H1 (cell line): Measurements from ENCODE around the gene SHOC1. TPM values are rescaled to one million over a fixed set of nuclear protein-coding genes. Genes with fewer than 3 reads are reported as not detected.

Source experiments
- CTCF ChIA-PET: fragments of 300-600 bp; sonication (Branson Sonifier 250); formaldehyde crosslinking; loops from one replicate; lab custom pipeline; 2021; ENCODE audit not compliant: partially characterized antibody; lab: Charles Lee
- POLR2A ChIA-PET: fragments of 300-600 bp; sonication (Branson Sonifier 250); formaldehyde crosslinking; loops from one replicate; lab custom pipeline; 2021; ENCODE audit warnings: inconsistent platforms; ENCODE audit not compliant: partially characterized antibody; lab: Charles Lee
- DNase-seq, 2 experiments: peaks; one replicate each; pipeline versions ENCODE4 v3.0.0 to v3.0.0-alpha.2; 2010 to 2022; ENCODE audit warnings: low spot score in 2 of 2, low read depth in 1 of 2, mixed read lengths in 1 of 2
- FAIRE-seq: peaks from 2 replicates; lab custom pipeline; 2011; peaks lifted over from hg19 to GRCh38; lab: Jason Lieb, UNC
- H2AFZ ChIP-seq: 2 replicates; pipeline ENCODE4 v1.8.1; 2012; ENCODE audit warnings: low read length, inconsistent platforms
- H2AK5ac ChIP-seq: 2 replicates; pipeline ENCODE4 v1.6.1; 2013; ENCODE audit warnings: low read depth, low read length
- H2BK120ac ChIP-seq: replicated peaks from 2 replicates; pipeline ENCODE3; 2013; ENCODE audit warnings: low read depth, low read length, inconsistent platforms
- H2BK12ac ChIP-seq: 2 replicates; pipeline ENCODE4 v1.6.1; 2013; ENCODE audit warnings: low read depth, low read length
- H2BK15ac ChIP-seq: 2 replicates; pipeline ENCODE4 v1.6.1; 2013; ENCODE audit warnings: low read length
- H2BK20ac ChIP-seq: 2 replicates; pipeline ENCODE4 v1.6.1; 2013; ENCODE audit warnings: low read length
- H2BK5ac ChIP-seq: 2 replicates; pipeline ENCODE4 v1.6.1; 2013; ENCODE audit warnings: low read depth, low read length
- H3K14ac ChIP-seq: 2 replicates; pipeline ENCODE4 v1.6.1; 2013; ENCODE audit warnings: inconsistent platforms; ENCODE audit not compliant: insufficient read length
- H3K18ac ChIP-seq: 2 replicates; pipeline ENCODE4 v1.6.1; 2013; ENCODE audit warnings: low read length; ENCODE audit errors: extremely low read depth
- H3K23ac ChIP-seq: 2 replicates; pipeline ENCODE4 v1.6.1; 2013; ENCODE audit warnings: inconsistent platforms; ENCODE audit not compliant: insufficient read length
- H3K23me2 ChIP-seq: 2 replicates; pipeline ENCODE4 v1.6.1; 2013; ENCODE audit warnings: low read depth, low read length
- H3K27ac ChIP-seq: 2 replicates; pipeline ENCODE4 v1.6.1; 2011; ENCODE audit warnings: low read depth, low read length, inconsistent platforms
- H3K27me3 ChIP-seq, 4 experiments: replicated peaks in 1 of 4; 1 replicate in 1 of 4; 2 replicates in 3 of 4; pipeline versions ENCODE4 v1.6.1 to v1.8.1; 2011 to 2013; ENCODE audit warnings: low read length in 3 of 4, mild to moderate bottlenecking in 3 of 4, inconsistent platforms in 2 of 4, mixed read lengths in 2 of 4, moderate library complexity in 1 of 4; ENCODE audit not compliant: control insufficient read depth in 3 of 4, insufficient read depth in 3 of 4; ENCODE audit errors: extremely low read depth in 1 of 4
- H3K36me3 ChIP-seq, 4 experiments: 2 replicates each; pipeline versions ENCODE4 v1.6.1 to v1.8.1; 2011 to 2013; ENCODE audit warnings: mild to moderate bottlenecking in 4 of 4, low read length in 3 of 4, moderate library complexity in 2 of 4, control low read depth in 1 of 4, inconsistent platforms in 1 of 4; ENCODE audit not compliant: insufficient read depth in 4 of 4, control insufficient read depth in 2 of 4
- H3K4ac ChIP-seq: replicated peaks from 2 replicates; pipeline ENCODE3; 2013; ENCODE audit warnings: low read length, low read depth, mixed read lengths, inconsistent platforms; ENCODE audit not compliant: insufficient read length
- H3K4me1 ChIP-seq, 4 experiments: replicated peaks in 1 of 4; 1 replicate in 1 of 4; 2 replicates in 3 of 4; pipeline versions ENCODE4 v1.6.1 to v1.8.1; 2011 to 2013; ENCODE audit warnings: low read length in 3 of 4, inconsistent platforms in 2 of 4, mixed read lengths in 1 of 4; ENCODE audit not compliant: insufficient read depth in 4 of 4, control insufficient read depth in 3 of 4
- H3K4me2 ChIP-seq, 2 experiments: 2 replicates each; pipeline versions ENCODE4 v1.6.1 to v1.8.1; 2011 to 2013; ENCODE audit warnings: low read depth in 2 of 2, low read length in 2 of 2, control low read depth in 1 of 2, inconsistent platforms in 1 of 2, mild to moderate bottlenecking in 1 of 2; ENCODE audit not compliant: insufficient read depth in 1 of 2
- H3K4me3 ChIP-seq, 4 experiments: fragments of 200-600, 300-600 bp in 1 of 4; sonication (generic), shearing (Covaris generic), sonication (Bioruptor Twin) in 1 of 4; 2 replicates each; pipeline versions ENCODE4 v1.5.1 to v1.8.1; 2011 to 2016; ENCODE audit warnings: low read length in 4 of 4, low read depth in 3 of 4, control low read depth in 2 of 4, inconsistent platforms in 2 of 4, mild to moderate bottlenecking in 2 of 4, mixed read lengths in 1 of 4, moderate library complexity in 1 of 4; ENCODE audit not compliant: insufficient read depth in 2 of 4; ENCODE audit errors: extremely low read depth in 1 of 4
- H3K56ac ChIP-seq: replicated peaks from 2 replicates; pipeline ENCODE3; 2013; ENCODE audit warnings: low read depth, mild to moderate bottlenecking, mixed read lengths, low read length, inconsistent platforms; ENCODE audit not compliant: insufficient read length
- H3K79me1 ChIP-seq: 2 replicates; pipeline ENCODE4 v1.6.1; 2013; ENCODE audit warnings: low read depth, low read length, control low read depth
- H3K79me2 ChIP-seq, 2 experiments: 2 replicates each; pipeline versions ENCODE4 v1.6.1 to v1.8.1; 2012 to 2013; ENCODE audit warnings: low read length in 2 of 2, mild to moderate bottlenecking in 2 of 2, inconsistent platforms in 1 of 2; ENCODE audit not compliant: insufficient read depth in 2 of 2, control insufficient read depth in 1 of 2
- H3K9ac ChIP-seq, 4 experiments: replicated peaks in 1 of 4; 1 replicate in 1 of 4; 2 replicates in 3 of 4; pipeline versions ENCODE4 v1.6.1 to v1.8.1; 2011 to 2013; ENCODE audit warnings: low read depth in 3 of 4, low read length in 3 of 4, control low read depth in 2 of 4, mild to moderate bottlenecking in 2 of 4, moderate library complexity in 2 of 4, inconsistent platforms in 1 of 4; ENCODE audit errors: extremely low read depth in 1 of 4
- H3K9me3 ChIP-seq, 2 experiments: 2 replicates each; pipeline versions ENCODE4 v1.6.1 to v1.8.1; 2012 to 2013; ENCODE audit warnings: mild to moderate bottlenecking in 2 of 2, moderate library complexity in 2 of 2, control low read depth in 1 of 2, inconsistent platforms in 1 of 2, low read depth in 1 of 2, low read length in 1 of 2, mixed read lengths in 1 of 2; ENCODE audit not compliant: insufficient read depth in 2 of 2
- H4K20me1 ChIP-seq, 2 experiments: replicated peaks in 1 of 2; 2 replicates each; pipeline versions ENCODE3 to v1.8.1; 2011 to 2013; ENCODE audit warnings: inconsistent platforms in 2 of 2, low read length in 2 of 2, mild to moderate bottlenecking in 1 of 2; ENCODE audit not compliant: insufficient read depth in 2 of 2, control insufficient read depth in 1 of 2
- H4K5ac ChIP-seq: 2 replicates; pipeline ENCODE4 v1.6.1; 2013; ENCODE audit warnings: low read length, low read depth, mixed read lengths, inconsistent platforms; ENCODE audit not compliant: insufficient read length
- H4K8ac ChIP-seq: 2 replicates; pipeline ENCODE4 v1.8.0; 2013; ENCODE audit warnings: mild to moderate bottlenecking, moderate library complexity, low read length, inconsistent platforms; ENCODE audit not compliant: insufficient read depth; ENCODE audit errors: extremely low read depth
- H4K91ac ChIP-seq: replicated peaks from 2 replicates; pipeline ENCODE3; 2013; ENCODE audit warnings: low read length, mixed read lengths, inconsistent platforms; ENCODE audit not compliant: insufficient read length
- CTCF ChIP-seq, 3 experiments: IDR thresholded peaks; 1 replicate in 2 of 3; 2 replicates in 1 of 3; pipeline versions ENCODE4 v1.5.1 to v1.6.1; 2011; ENCODE audit warnings: low read length in 3 of 3, mild to moderate bottlenecking in 3 of 3, inconsistent platforms in 2 of 3, low read depth in 1 of 3, moderate library complexity in 1 of 3; ENCODE audit not compliant: insufficient read depth in 1 of 3; ENCODE audit errors: control extremely low read depth in 1 of 3
- GABPA ChIP-seq: IDR thresholded peaks from 2 replicates; pipeline ENCODE4 v1.6.1; 2011; ENCODE audit warnings: mild to moderate bottlenecking, low read length, moderate library complexity, borderline replicate concordance; ENCODE audit not compliant: insufficient read depth
- JUN ChIP-seq: IDR thresholded peaks from 2 replicates; pipeline ENCODE4 v1.6.1; 2011; ENCODE audit warnings: low read depth, mild to moderate bottlenecking, improper control_type of control experiment, low read length
- KDM1A ChIP-seq: fragments of 200-600, 300-600 bp; sonication (generic); IDR thresholded peaks from 2 replicates; pipeline ENCODE4 v1.7.1; 2016; ENCODE audit warnings: mild to moderate bottlenecking, low read length, borderline replicate concordance
- MAX ChIP-seq: IDR thresholded peaks from 2 replicates; pipeline ENCODE4 v1.6.1; 2012; ENCODE audit warnings: inconsistent platforms
- NRF1 ChIP-seq: IDR thresholded peaks from 2 replicates; pipeline ENCODE4 v1.6.1; 2011; ENCODE audit warnings: mild to moderate bottlenecking, low read depth, low read length, improper control_type of control experiment
- POLR2A ChIP-seq, 2 experiments: IDR thresholded peaks; 1 replicate in 1 of 2; 2 replicates in 1 of 2; pipeline ENCODE4 v1.6.1; 2011; ENCODE audit warnings: low read depth in 2 of 2, low read length in 2 of 2, mild to moderate bottlenecking in 2 of 2; ENCODE audit errors: control extremely low read depth in 1 of 2
- RXRA ChIP-seq: IDR thresholded peaks from 2 replicates; pipeline ENCODE4 v1.6.1; 2011; ENCODE audit warnings: low read depth, mild to moderate bottlenecking, low read length, moderate library complexity; ENCODE audit not compliant: insufficient read depth
- SUZ12 ChIP-seq: fragments of 200-600 bp; sonication (generic); IDR thresholded peaks from 2 replicates; pipeline ENCODE4 v1.6.1; 2012; ENCODE audit warnings: mild to moderate bottlenecking, inconsistent platforms, low read length, moderate library complexity, mixed read lengths
- TAF7 ChIP-seq: optimal IDR thresholded peaks from 2 replicates; pipeline ENCODE3; 2011; ENCODE audit warnings: low read depth, mild to moderate bottlenecking, inconsistent platforms, low read length, moderate library complexity, borderline replicate concordance
- WGBS, 2 experiments: shearing (Covaris generic) in 1 of 2; methylation state at CpG; one replicate each; pipeline versions ENCODE4 v1.1.6 to v1.1.7; 2013 to 2015; ENCODE audit warnings: low lambda C conversion rate in 2 of 2, mixed read lengths in 2 of 2, inconsistent platforms in 1 of 2, low coverage in 1 of 2, missing lambda C conversion rate in 1 of 2; ENCODE audit not compliant: insufficient replicate concordance in 2 of 2, insufficient coverage in 1 of 2, insufficient read length in 1 of 2; ENCODE audit errors: extremely low coverage in 1 of 2, missing lambda C conversion rate in 1 of 2; 5-methylcytosine and 5-hydroxymethylcytosine counted together
- polyA plus RNA-seq, 7 experiments: library from polyadenylated mRNA; depleted of rRNA in 3 of 7; stranded (reverse) in 5 of 7; unstranded in 2 of 7; fragments of >200 nt in 5 of 7; fragments of 200-250 nt in 2 of 7; gene quantifications; 1 replicate in 5 of 7; 2 replicates in 1 of 7; 4 replicates in 1 of 7; pipeline versions ENCODE4 v1.2.1 to v1.2.3, GENCODE V29; 2011 to 2013; ENCODE audit warnings: missing spikeins in 2 of 7, mixed read lengths in 2 of 7
- total RNA-seq: library from RNA; stranded (reverse); fragmentation: NEBNext Ultra II Directional; extraction: Animal tissue kit (Norgen Biotek cat#: 25700); gene quantifications from 2 replicates; pipeline ENCODE4 v1.2.1, GENCODE V29; 2021
- TF ChIP-seq, protein P1 (sequence below): IDR thresholded peaks from 2 replicates; pipeline ENCODE4 v1.6.1; 2011; ENCODE audit warnings: low read length, improper control_type of control experiment

SHOC1 gene
- total and polyA plus RNA-seq, 2 of the 8 experiments (the other 6 are each of a cell fraction or from before 2014, with no cell fraction given): not detected

DNA sequence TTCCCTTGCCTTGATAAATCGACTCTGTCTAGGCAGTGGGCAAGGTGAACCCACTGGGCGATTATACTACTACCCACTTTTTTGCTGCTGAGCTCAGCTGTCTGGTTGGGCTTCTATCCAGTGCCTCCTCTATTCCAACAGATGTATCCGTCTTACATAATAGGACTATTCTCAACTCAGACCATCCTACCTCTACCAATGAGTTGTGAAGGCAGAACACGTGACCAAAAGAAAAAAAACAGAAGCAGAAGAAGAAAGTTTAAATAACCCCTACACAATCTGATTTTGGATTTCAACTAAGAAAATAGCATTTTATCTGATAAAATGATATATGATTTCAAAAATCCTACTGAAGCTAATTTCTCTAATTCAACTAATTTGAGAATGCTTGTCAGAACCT, 16.2 kb upstream of the SHOC1 start:
- Histone ChIP-seq H2AFZ (no peak overlapping the region), H4K8ac (no peak overlapping the region), H3K79me2 (no peaks in the 10 kb centered on the region), H2BK5ac (no peak overlapping the region), H3K4me3 (no peak overlapping the region), H3K18ac (no peak overlapping the region), H3K36me3 (no peaks in the 10 kb centered on the region), H4K5ac (no peak overlapping the region), H3K23me2 (no peaks in the 10 kb centered on the region), H4K20me1 (no peaks in the 10 kb centered on the region), H2BK20ac (no peak overlapping the region), H3K9me3 (no peaks in the 10 kb centered on the region), H3K4me1 (no peaks in the 10 kb centered on the region), H3K4me2 (no peak overlapping the region), H3K79me1 (no peaks in the 10 kb centered on the region), H2BK12ac (no peak overlapping the region), H2BK120ac (no peak overlapping the region), H4K91ac (no peak overlapping the region), H3K27ac (no peak overlapping the region), H3K14ac (no peak overlapping the region), H3K27me3 (no peaks in the 10 kb centered on the region), H2AK5ac (no peak overlapping the region), H2BK15ac (no peak overlapping the region), H3K56ac (no peak overlapping the region), H3K23ac (no peak overlapping the region), H3K9ac (no peak overlapping the region), H3K4ac (no peak overlapping the region)
- no peak for FAIRE-seq
- CTCF ChIA-PET: interaction anchor here (0.6 to 1.1 kb wide), 2 partner anchors 43 to 277 kb away, joined by 3 read pairs; no protein-coding TSS in a partner anchor
- POLR2A ChIA-PET: no interaction called here
- WGBS, 2 experiments: 90% methylated on average over 4 of the region's 4 CpGs; no CpG with 5 or more reads in 1 of the 2 experiments
- no peak for DNase-seq
- no peak for TF ChIP-seq KDM1A
- TF ChIP-seq, protein P1, sequence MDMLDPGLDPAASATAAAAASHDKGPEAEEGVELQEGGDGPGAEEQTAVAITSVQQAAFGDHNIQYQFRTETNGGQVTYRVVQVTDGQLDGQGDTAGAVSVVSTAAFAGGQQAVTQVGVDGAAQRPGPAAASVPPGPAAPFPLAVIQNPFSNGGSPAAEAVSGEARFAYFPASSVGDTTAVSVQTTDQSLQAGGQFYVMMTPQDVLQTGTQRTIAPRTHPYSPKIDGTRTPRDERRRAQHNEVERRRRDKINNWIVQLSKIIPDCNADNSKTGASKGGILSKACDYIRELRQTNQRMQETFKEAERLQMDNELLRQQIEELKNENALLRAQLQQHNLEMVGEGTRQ: no peak
- TF ChIP-seq TAF7: no peak
- no peak for TF ChIP-seq POLR2A (IDR thresholded peaks at IDR 0.05; ENCODE audit: control extremely low read depth in 1 of 2, low read depth in 2 of 2, low read length in 2 of 2)
- no peak for TF ChIP-seq MAX
- TF ChIP-seq NRF1: no peak
- TF ChIP-seq JUN: no peak
- no peak for TF ChIP-seq GABPA
- TF ChIP-seq RXRA: no peak
- TF ChIP-seq SUZ12: no peak
- TF ChIP-seq CTCF (IDR thresholded peaks at IDR 0.05; ENCODE audit: control extremely low read depth in 1 of 3, insufficient read depth in 1 of 3, low read depth in 1 of 3, low read length in 3 of 3): no peak
